ENCODE data around the gene SDC4.

SDC4 gene

GRCh38 chr20:45329497-45330319, 18.5 kb downstream of the SDC4 start:
- no peak overlapping the region for H3K4me3 ChIP-seq (ENCODE audit: low read depth, low read length)
- TF ChIP-seq CTCF (IDR thresholded peaks at IDR 0.05; ENCODE audit: low read depth, low read length, missing control alignments) = no peak
- in situ Hi-C loops (cut with HindIII; ENCODE audit: low sequenced_read_pairs) = loop anchor here (5.0 kb wide), 1 partner anchor 443 kb away; no protein-coding TSS in a partner anchor
- DNase-seq (ENCODE audit: low read depth) = no peak

- H3K4me3 ChIP-seq (ENCODE audit: low read depth, low read length) = no peak overlapping the region
- no peak for TF ChIP-seq CTCF (IDR thresholded peaks at IDR 0.05; ENCODE audit: low read depth, low read length, missing control alignments)
- DNase-seq (ENCODE audit: low read depth) = no peak
- in situ Hi-C loops (cut with HindIII; ENCODE audit: low sequenced_read_pairs) = loop anchor here (5.0 kb wide), 1 partner anchor 444 kb away; no protein-coding TSS in a partner anchor
These were observed 19.8 kb downstream of the SDC4 start for GRCh38 chr20:45328451-45328850.

- no peak for DNase-seq (ENCODE audit: low read depth)
- in situ Hi-C loops (cut with HindIII; ENCODE audit: low sequenced_read_pairs) = loop anchor here (5.0 kb wide), 1 partner anchor 447 kb away; no protein-coding TSS in a partner anchor
- TF ChIP-seq CTCF (IDR thresholded peaks at IDR 0.05; ENCODE audit: low read depth, low read length, missing control alignments) = no peak
- no peak overlapping the region for H3K4me3 ChIP-seq (ENCODE audit: low read depth, low read length)
These were observed 22.9 kb downstream of the SDC4 start for GRCh38 chr20:45325371-45325770.

- TF ChIP-seq CTCF (IDR thresholded peaks at IDR 0.05; ENCODE audit: low read depth, low read length, missing control alignments) = no peak
- H3K4me3 ChIP-seq (ENCODE audit: low read depth, low read length) = no peak overlapping the region
- in situ Hi-C loops (cut with HindIII; ENCODE audit: low sequenced_read_pairs) = no loop called here
- no peak for DNase-seq (ENCODE audit: low read depth)
These were observed 24.5 kb downstream of the SDC4 start for GRCh38 chr20:45323731-45324130.

- TF ChIP-seq CTCF (IDR thresholded peaks at IDR 0.05; ENCODE audit: low read depth, low read length, missing control alignments) = no peak
- no peak overlapping the region for H3K4me3 ChIP-seq (ENCODE audit: low read depth, low read length)
- in situ Hi-C loops (cut with HindIII; ENCODE audit: low sequenced_read_pairs) = no loop called here
- no peak for DNase-seq (ENCODE audit: low read depth)
These were observed 25.3 kb downstream of the SDC4 start for GRCh38 chr20:45322952-45323383.

GRCh38 chr20:45320948-45321595, 27.2 kb downstream of the SDC4 start:
- no peak for TF ChIP-seq CTCF (IDR thresholded peaks at IDR 0.05; ENCODE audit: low read depth, low read length, missing control alignments)
- no peak overlapping the region for H3K4me3 ChIP-seq (ENCODE audit: low read depth, low read length)
- in situ Hi-C loops (cut with HindIII; ENCODE audit: low sequenced_read_pairs) = no loop called here
- no peak for DNase-seq (ENCODE audit: low read depth)

All from astrocyte of the cerebellum (primary cell).